Measurements from ENCODE around the gene PRR16. TPM values are rescaled to one million over a fixed set of nuclear protein-coding genes. Genes with fewer than 3 reads are reported as not detected.

Gene PRR16
- total RNA-seq, 2 donors from 2014 or later: 19.8 to 25.5 TPM

GRCh38 chr5:120535900-120536299 is 71.8 kb downstream of the PRR16 start:
- DNase-seq (ENCODE audit: low spot score): no peak
- Histone ChIP-seq H3K27ac (no peak overlapping the region), H3K4me3 (no peak overlapping the region), H3K9me3 (no peaks in the 10 kb centered on the region), H3K27me3 (replicated peaks; ENCODE audit: insufficient read depth) (no peaks in the 10 kb centered on the region), H3K4me1 (ENCODE audit: control insufficient read depth in 1 of 2, low read depth in 2 of 2) (peaks cover 7 to 21% of the 10 kb centered on the region in 2 donors), H3K36me3 (no peaks in the 10 kb centered on the region)
- no peak for TF ChIP-seq CTCF (IDR thresholded peaks at IDR 0.05)
- no peak for ATAC-seq (ENCODE audit: insufficient number of reproducible peaks, low FRiP score, low read depth)

DNA sequence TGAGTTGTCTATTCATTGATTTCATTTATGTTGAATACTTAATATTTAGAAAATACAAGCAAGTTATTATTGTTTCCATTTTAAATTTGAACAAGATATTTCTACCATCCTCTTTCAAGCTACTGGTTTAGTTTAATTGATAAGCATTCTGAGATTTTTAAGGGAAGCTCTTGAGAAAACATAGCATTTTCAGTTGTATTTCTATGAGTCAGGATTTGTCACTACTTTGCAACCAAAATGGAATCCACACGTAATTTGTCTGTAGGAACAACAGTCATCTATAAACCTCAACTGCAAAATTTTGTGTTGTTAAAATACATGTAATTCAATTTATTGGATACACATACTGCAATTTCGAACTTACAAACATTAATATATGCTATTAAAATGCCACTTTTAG is 74.0 kb downstream of the PRR16 start:
- no peaks in the 10 kb centered on the region for H3K36me3 ChIP-seq
- H3K27ac ChIP-seq: no peak overlapping the region
- H3K4me3 ChIP-seq: no peak overlapping the region
- DNase-seq (ENCODE audit: low spot score) (no peak), ATAC-seq (ENCODE audit: insufficient number of reproducible peaks, low FRiP score, low read depth) (no peak)
- no peaks in the 10 kb centered on the region for H3K9me3 ChIP-seq
- TF ChIP-seq CTCF (IDR thresholded peaks at IDR 0.05): no peak
- no peaks in the 10 kb centered on the region for H3K27me3 ChIP-seq (replicated peaks; ENCODE audit: insufficient read depth)
- H3K4me1 ChIP-seq (ENCODE audit: control insufficient read depth in 1 of 2, low read depth in 2 of 2): peaks cover 15 to 30% of the 10 kb centered on the region in 2 donors

DNA sequence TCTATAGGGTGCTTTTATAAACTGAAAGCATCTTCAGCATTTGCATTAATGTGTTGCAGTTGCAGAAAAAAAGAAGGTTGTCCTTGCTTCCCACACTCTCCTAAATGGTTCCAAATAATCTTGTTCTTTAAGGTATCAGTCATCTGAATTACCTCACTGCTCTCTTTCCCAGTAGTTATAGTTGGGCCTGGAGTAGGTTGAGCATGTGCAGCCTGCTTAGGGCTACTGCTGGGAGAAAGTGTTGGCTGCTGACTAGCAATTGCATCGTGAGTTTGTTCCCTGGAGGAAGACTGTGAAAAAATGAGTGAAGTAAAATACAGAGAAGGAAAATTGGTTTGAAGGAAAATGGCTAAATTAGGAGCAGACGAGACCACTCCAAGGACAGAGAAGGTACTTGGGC is 74.5 kb downstream of the PRR16 start:
- Histone ChIP-seq H3K4me1 (ENCODE audit: control insufficient read depth in 1 of 2, low read depth in 2 of 2) (peaks cover 15 to 30% of the 10 kb centered on the region in 2 donors), H3K9me3 (no peaks in the 10 kb centered on the region), H3K4me3 (no peak overlapping the region), H3K27ac (no peak overlapping the region), H3K27me3 (replicated peaks; ENCODE audit: insufficient read depth) (no peaks in the 10 kb centered on the region), H3K36me3 (no peaks in the 10 kb centered on the region)
- DNase-seq (ENCODE audit: low spot score) (no peak), ATAC-seq (ENCODE audit: insufficient number of reproducible peaks, low FRiP score, low read depth) (peak; percentile 50)
- no peak for TF ChIP-seq CTCF (IDR thresholded peaks at IDR 0.05)

DNA sequence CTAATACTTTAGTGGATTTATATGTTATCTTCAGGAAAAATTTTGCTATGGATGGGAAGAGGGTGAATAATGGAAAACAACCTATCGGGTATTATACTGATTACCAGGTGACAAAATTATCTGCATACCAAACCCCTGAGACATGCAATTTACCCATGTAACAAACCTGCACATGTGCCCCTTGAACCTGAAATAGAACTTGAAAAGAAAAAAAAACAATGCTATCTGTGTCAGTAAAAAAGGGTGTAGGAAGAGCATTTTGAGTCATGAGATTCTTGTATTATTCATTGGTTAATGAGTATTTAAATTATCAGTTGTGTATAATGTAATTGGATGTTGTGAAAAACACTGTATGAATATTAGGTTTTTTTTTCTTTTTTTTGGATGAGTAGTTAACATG is 75.4 kb downstream of the PRR16 start:
- no peak for TF ChIP-seq CTCF (IDR thresholded peaks at IDR 0.05)
- H3K9me3 ChIP-seq: no peaks in the 10 kb centered on the region
- H3K27ac ChIP-seq: no peak overlapping the region
- no peaks in the 10 kb centered on the region for H3K36me3 ChIP-seq
- H3K4me1 ChIP-seq (ENCODE audit: control insufficient read depth in 1 of 2, low read depth in 2 of 2): peaks cover 15 to 30% of the 10 kb centered on the region in 2 donors
- ATAC-seq (ENCODE audit: insufficient number of reproducible peaks, low FRiP score, low read depth): no peak
- H3K27me3 ChIP-seq (replicated peaks; ENCODE audit: insufficient read depth): no peaks in the 10 kb centered on the region
- H3K4me3 ChIP-seq: no peak overlapping the region
- no peak for DNase-seq (ENCODE audit: low spot score)

DNA sequence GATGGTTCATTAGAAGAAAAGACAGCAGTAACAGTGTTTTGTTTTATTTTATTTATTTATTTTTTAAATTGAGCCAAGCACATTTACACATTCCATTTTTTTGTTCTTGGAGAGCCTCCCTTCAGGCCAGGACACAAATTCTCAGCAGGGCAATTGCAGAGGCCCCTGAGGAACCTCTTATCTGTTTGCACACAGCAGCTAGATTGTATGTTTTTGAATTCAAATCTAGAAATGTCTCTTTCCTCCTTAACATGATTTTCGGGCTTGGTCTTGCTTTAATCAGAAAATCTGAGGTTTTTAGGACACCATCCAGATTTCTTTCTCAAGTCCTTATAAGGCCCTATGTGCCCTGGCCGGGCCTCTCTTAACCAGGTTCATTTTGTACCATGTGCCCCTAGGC is 76.0 kb downstream of the PRR16 start:
- TF ChIP-seq CTCF (IDR thresholded peaks at IDR 0.05): no peak
- H3K36me3 ChIP-seq: no peaks in the 10 kb centered on the region
- H3K4me1 ChIP-seq (ENCODE audit: control insufficient read depth in 1 of 2, low read depth in 2 of 2): peaks cover 15 to 30% of the 10 kb centered on the region in 2 donors
- H3K27me3 ChIP-seq (replicated peaks; ENCODE audit: insufficient read depth): no peaks in the 10 kb centered on the region
- no peak for DNase-seq (ENCODE audit: low spot score)
- H3K4me3 ChIP-seq: no peak overlapping the region
- ATAC-seq (ENCODE audit: insufficient number of reproducible peaks, low FRiP score, low read depth): no peak
- H3K27ac ChIP-seq: no peak overlapping the region
- no peaks in the 10 kb centered on the region for H3K9me3 ChIP-seq

Measured in thoracic aorta (tissue), 2 donors.